Caki2 (cell line): ENCODE data around the gene TMEM169. TPM values are rescaled to one million over a fixed set of nuclear protein-coding genes. Genes with fewer than 3 reads are reported as not detected.
"Not testable (repeated sequence)": the region's sequence is repeated elsewhere in the genome, so short reads cannot be mapped to it uniquely, and the experiment has no call there.

ENCODE experiments used
- DNase-seq: peaks from one replicate; pipeline ENCODE4 v3.0.0-alpha.2; 2015; ENCODE audit warnings: low read depth
- in situ Hi-C: cut with HindIII; loops from 2 replicates; pipeline ENCODE4 v1.10.0; 2016; ENCODE audit warnings: low sequenced_read_pairs, low pct_unique_long_range_greater_than_20kb, mixed read lengths
- total RNA-seq: library from RNA; depleted of rRNA; stranded (reverse); fragments of >200 nt; shearing (Covaris generic); gene quantifications from 2 replicates; pipeline ENCODE4 v1.2.3, GENCODE V29; 2014; ENCODE audit warnings: low replicate concordance

Gene TMEM169
- total RNA-seq, 1 experiment from 2014 or later = 5.5 TPM

DNA sequence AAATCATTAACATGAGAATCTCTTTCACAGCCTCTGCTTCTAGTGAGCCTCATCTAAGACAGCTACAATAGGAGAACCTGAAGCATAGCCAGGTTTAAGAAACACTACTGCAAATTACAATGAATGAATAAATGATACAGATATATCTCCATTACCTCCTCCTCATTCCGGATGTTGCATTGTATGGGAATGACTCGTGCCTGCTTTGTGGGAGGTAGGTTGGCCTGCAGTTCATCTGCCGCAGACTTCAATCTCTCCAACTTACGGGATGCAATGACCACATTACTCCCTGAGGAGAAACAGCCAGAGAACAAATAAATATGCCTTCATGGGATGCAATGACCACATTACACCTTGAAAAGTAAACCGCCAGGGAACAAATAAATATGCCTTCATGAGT, 15.5 kb upstream of the TMEM169 start:
- peak; percentile 38 for DNase-seq
- in situ Hi-C loops = no loop called here

DNA sequence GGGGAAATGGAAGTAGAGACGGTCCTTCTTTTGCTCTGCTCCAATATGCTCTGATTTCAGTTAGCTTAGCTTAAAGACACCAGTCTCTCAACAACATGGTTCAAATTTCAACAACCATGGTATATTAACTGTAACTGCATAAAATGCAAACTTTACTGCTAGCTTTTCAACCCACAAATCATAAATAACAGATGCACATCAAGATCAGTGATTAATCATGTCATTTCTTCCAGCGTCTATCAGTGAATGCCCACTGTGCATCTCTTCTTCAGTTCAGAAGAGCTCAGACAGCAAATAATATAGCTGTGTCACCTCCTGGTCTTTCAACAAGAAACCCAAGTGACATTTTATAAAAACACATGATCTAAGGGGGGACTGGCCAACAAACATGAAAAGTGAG, 12.7 kb upstream of the TMEM169 start:
- in situ Hi-C loops = no loop called here

DNA sequence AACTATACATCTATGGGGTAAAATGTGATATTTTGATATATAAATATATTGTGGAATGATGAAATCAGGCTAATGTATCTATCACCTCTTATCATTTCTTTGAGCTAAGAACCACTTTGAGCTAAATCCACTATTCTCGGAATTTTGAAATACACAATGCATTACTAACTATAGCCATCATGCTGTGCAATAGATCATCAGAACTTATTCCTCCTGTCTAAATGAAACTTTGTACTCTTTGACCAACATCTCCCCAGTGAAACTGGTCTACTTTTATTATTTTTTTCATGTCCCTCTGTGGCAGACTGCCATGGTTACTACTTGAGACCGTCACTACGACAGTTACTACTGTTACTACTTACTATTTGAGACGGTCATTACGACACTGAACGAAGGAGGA, 11.5 kb upstream of the TMEM169 start:
- in situ Hi-C loops = no loop called here

More for the DNA sequence above, 12.7 kb upstream of the TMEM169 start:
- no peak for DNase-seq

GRCh38 chr2:216071111-216071851, 10.4 kb upstream of the TMEM169 start:
- no peak for DNase-seq
- in situ Hi-C loops = no loop called here

More for the DNA sequence above, 11.5 kb upstream of the TMEM169 start:
- no peak for DNase-seq

DNA sequence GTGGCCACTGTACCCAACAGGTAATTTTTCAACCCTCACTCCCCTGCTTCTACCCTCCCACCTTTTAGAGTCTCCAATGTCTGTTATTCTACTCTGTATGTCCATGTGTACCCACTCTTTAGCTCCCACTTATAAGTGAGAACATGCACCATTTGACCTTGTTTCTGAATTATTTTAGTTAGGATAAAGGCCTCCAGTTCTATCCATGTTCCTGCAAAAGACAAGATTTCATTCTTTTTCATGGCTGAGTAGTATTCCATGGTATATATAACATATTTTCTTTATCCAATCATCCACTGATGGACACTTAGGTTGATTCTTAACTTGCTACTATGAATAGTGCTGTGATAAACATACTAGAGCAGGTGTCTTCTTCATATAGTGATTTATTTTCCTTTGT, 9.2 kb upstream of the TMEM169 start:
- in situ Hi-C loops = no loop called here
- no peak for DNase-seq

DNA sequence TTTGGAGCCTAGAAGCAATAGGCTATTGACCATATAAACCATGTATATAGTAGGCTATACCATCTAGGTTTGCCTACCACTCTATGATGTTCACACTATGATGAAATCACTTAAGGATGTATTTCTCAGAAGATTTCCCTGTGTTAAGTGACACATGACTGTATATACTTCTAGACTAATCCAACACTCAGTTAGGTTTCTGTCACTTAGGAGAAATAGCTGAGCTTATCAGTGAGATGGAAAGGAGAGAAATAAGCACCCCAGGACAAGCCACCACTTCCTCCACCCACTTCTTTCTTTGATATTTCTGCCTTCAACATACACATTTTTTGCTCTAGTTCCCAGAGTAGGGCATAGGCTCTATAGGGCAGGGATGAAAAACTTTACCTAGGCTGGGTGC, 7.9 kb upstream of the TMEM169 start:
- in situ Hi-C loops = no loop called here
- no peak for DNase-seq

GRCh38 chr2:216074380-216074779, 7.3 kb upstream of the TMEM169 start:
- no peak for DNase-seq
- in situ Hi-C loops = no loop called here

- in situ Hi-C loops = no loop called here
Measured at GRCh38 chr2:216074794-216075193, 6.9 kb upstream of the TMEM169 start.

GRCh38 chr2:216075510-216076485, 5.9 kb upstream of the TMEM169 start:
- in situ Hi-C loops = no loop called here
- no peak for DNase-seq

More at GRCh38 chr2:216074794-216075193, 6.9 kb upstream of the TMEM169 start:
- no peak for DNase-seq

DNA sequence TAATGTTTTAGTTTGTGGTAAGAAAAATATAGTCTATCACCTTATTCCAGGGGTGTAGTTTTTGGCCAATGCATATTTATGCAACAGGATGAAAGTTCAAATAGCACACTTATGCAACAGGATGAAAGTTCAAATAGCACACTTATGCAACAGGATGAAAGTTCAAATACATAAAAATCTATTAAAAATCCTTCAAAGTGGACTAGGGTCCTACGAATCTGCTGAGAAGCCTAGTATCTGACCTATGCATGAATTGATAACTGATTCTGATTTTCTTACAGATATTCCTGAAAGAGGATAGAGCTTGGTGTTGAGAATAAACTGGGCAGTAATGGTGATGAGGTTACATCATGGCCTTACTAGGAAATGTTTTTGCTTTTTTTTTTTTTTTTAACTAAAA, 2.9 kb upstream of the TMEM169 start:
- DNase-seq = no peak
- in situ Hi-C loops = no loop called here

DNA sequence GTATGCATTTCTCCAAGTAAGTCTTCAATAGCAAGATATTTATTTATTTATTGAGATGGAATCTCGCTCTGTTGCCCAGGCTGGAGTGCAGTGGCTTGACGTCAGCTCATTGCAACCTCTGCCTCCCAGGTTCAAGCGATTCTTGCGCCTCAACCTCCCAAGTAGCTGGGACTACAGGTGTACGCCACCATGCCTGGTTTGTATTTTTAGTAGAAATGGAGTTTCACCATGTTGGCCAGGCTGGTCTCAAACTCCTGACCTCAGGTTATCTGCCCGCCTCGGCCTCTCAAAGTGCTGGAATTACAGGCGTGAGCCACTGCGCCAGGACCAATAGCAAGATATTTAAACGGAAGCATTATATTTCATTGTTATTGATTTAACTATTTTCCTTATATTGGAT, 1.7 kb upstream of the TMEM169 start:
- in situ Hi-C loops, DNase-seq: not testable (repeated sequence)

GRCh38 chr2:216081012-216081411, 707 bp upstream of the TMEM169 start:
- in situ Hi-C loops = no loop called here
- no peak for DNase-seq

GRCh38 chr2:216082117-216082711, 495 bp downstream of the TMEM169 start:
- in situ Hi-C loops = no loop called here
- DNase-seq = peak; percentile 41

DNA sequence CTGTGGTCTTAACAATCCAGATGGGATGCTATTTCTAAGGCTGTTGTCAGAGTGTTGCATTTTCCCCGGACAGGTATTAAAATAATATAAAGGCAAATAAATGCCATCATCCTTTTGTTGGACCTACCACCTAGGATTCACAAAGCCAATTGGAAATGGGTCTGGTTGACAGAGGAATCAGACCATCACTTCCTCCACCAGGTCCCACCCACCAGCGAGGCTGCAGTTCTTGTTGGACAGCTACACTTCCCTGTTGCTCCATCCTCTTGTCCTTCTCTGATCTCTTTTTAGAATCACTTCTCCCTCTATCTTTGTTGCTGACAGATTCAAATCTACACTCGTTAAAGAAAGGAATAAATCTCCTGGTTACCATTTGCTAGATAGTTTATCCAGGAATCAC, 1.1 kb downstream of the TMEM169 start:
- in situ Hi-C loops = no loop called here
- peak; percentile 53 for DNase-seq

DNA sequence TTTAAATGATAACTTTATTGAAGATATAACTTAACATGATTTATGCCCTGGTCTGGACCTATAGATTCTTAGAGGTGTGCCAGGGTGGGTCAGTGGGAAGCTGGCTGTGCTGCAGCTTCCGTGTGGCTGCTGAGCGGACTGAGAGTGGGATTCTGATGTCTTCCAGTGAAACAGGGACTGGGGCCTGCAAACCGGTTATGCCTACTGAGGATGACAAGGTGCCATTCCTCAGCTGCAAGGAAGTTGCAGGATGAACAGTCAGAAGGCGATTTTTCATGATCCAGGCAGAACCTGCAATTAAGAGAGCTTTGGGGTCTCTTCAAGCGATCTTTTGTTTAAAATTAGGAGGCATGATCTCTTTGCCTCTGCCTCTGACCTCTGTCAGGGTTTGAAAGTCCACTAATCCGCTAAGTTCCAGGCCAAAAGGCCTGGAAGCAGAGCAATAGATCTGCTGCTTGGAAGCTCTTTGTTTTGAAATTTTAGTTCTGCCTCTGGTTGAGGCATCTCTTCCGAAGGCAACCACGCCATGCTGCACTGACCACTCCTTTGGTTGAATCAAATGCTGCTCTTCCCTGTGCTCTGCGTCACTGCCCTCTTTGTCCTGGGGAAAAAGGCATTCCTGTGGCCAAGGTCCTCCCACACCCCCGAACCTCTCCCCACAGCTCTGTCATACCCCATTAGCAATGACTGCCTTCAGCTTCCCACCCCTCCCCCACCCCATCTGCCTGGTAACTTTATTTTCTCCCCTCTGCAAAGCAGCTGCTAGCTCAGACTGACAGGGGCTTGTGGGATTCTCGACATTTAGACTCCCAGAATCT, 2.0 kb downstream of the TMEM169 start:
- in situ Hi-C loops = no loop called here
- peak; percentile 88 for DNase-seq

DNA sequence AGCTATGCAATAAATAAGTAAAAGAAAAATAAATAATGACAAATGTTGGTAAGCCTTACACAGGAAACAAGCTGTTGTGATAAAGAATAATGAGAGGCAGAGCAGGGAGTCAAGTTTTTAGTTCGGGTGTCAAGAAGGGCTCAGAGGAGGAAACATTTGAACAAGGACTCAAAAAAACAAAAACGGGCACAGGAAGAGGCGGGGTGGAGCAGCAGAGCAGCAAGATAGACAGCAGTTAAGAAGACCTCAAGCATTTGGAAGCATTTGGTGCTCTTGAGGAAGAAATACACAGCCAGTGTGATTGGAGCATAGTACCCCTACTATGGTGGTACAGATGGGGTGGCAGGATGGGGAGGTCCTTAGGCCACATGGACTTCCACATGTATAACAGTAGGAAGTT, 2.8 kb downstream of the TMEM169 start:
- peak; percentile 39 for DNase-seq
- in situ Hi-C loops = no loop called here

GRCh38 chr2:216086207-216086893, 4.6 kb downstream of the TMEM169 start:
- in situ Hi-C loops = no loop called here
- DNase-seq = no peak

DNA sequence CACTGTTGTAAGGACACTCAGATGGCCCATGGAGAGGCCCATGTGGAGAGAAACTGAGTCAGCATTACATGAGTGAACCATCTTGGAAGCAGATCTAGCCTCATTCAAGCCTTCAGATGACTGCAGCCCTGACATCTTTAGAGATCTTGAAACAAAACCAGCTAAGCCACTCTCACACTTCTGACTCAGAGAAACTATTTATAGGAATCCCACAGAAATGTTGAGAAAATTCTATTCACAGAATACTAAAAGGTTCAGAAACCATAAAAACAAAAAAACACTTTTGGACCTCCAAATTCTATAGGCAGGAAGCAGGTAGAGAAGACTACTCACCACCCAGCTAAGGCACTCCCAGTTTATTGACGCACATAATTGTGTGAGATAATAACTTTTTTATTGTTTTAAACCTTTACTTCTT, 8.7 kb downstream of the TMEM169 start:
- in situ Hi-C loops = no loop called here

More for the DNA sequence above, 8.7 kb downstream of the TMEM169 start:
- DNase-seq = no peak
